HepG2 (cell line): Measurements from ENCODE around the gene YIPF1. TPM values are rescaled to one million over a fixed set of nuclear protein-coding genes. Genes with fewer than 3 reads are reported as not detected.
A peak's percentile ranks its signal among the peaks of the same experiment; 100 is the strongest.

Experiments used
- ESRRA ChIP-seq: sonication (generic); formaldehyde crosslinking; IDR thresholded peaks from 2 replicates; pipeline ENCODE4 v1.5.1; 2020; ENCODE audit warnings: mild to moderate bottlenecking, low read depth, missing genetic modification reagents
- GABPA ChIP-seq, 2 experiments: IDR thresholded peaks; 2 replicates each; pipeline ENCODE4 v1.6.1; 2011 to 2016; ENCODE audit warnings: low read depth in 2 of 2, low read length in 1 of 2, missing biosample characterization in 1 of 2, missing genetic modification characterization in 1 of 2
- HOXA5 ChIP-seq: sonication (generic); formaldehyde crosslinking; IDR thresholded peaks from 2 replicates; pipeline ENCODE4 v1.4.0; 2020; ENCODE audit warnings: missing genetic modification reagents
- KAT8 ChIP-seq: IDR thresholded peaks from 2 replicates; pipeline ENCODE4 v1.6.1; 2016; ENCODE audit warnings: missing genetic modification reagents, missing compliant biosample characterization
- PCBP1 ChIP-seq: fragments of 200-400 bp; formaldehyde crosslinking; IDR thresholded peaks from 2 replicates; pipeline ENCODE4 v1.6.1; 2017; ENCODE audit warnings: mild to moderate bottlenecking, low read depth, low read length, borderline replicate concordance
- PLRG1 ChIP-seq: fragments of 450-650 bp; conservative IDR thresholded peaks from 2 replicates; pipeline ENCODE4 v1.6.1; 2016
- RBAK ChIP-seq: sonication (generic); formaldehyde crosslinking; IDR thresholded peaks from 2 replicates; pipeline ENCODE4 v1.5.1; 2020; ENCODE audit warnings: mild to moderate bottlenecking, missing genetic modification reagents
- SOX13 ChIP-seq, 3 experiments: fragments of 450-650 bp in 1 of 3; sonication (generic) in 1 of 3; formaldehyde crosslinking in 1 of 3; IDR thresholded peaks in 2 of 3; conservative IDR thresholded peaks in 1 of 3; 2 replicates each; pipeline versions ENCODE4 v1.5.0 to v1.6.1; 2016 to 2020; ENCODE audit warnings: antibody characterized with exemption in 1 of 3, mild to moderate bottlenecking in 1 of 3, missing compliant biosample characterization in 1 of 3, missing genetic modification reagents in 1 of 3, moderate library complexity in 1 of 3
- SP2 ChIP-seq: sonication (generic); formaldehyde crosslinking; IDR thresholded peaks from 2 replicates; pipeline ENCODE4 v1.5.1; 2020; ENCODE audit warnings: mild to moderate bottlenecking, missing genetic modification reagents
- THRA ChIP-seq: sonication (generic); formaldehyde crosslinking; IDR thresholded peaks from 2 replicates; pipeline ENCODE4 v1.4.0; 2020; ENCODE audit warnings: missing genetic modification reagents, borderline replicate concordance
- ZMYM4 ChIP-seq: sonication (generic); formaldehyde crosslinking; IDR thresholded peaks from 2 replicates; pipeline ENCODE4 v1.8.1; 2023; ENCODE audit warnings: mild to moderate bottlenecking, missing genetic modification reagents
- ZNF30 ChIP-seq: sonication (generic); formaldehyde crosslinking; IDR thresholded peaks from 2 replicates; pipeline ENCODE4 v1.5.0; 2020; ENCODE audit warnings: mild to moderate bottlenecking, missing genetic modification reagents
- ZNF574 ChIP-seq: sonication (generic); formaldehyde crosslinking; IDR thresholded peaks from 2 replicates; pipeline ENCODE4 v1.4.0; 2020; ENCODE audit warnings: missing genetic modification reagents
- polyA plus RNA-seq, 8 experiments: library from polyadenylated mRNA; depleted of rRNA in 3 of 8; stranded (reverse) in 7 of 8; unstranded in 1 of 8; fragments of >200 nt; fragmentation: Illumina TruSeq in 4 of 8; extraction: Trizol in 4 of 8; gene quantifications; 2 replicates each; pipeline versions ENCODE4 v1.2.1 to v1.2.3, GENCODE V29; 2011 to 2016; ENCODE audit warnings: low read depth in 4 of 8, missing spikeins in 1 of 8, mixed read lengths in 1 of 8; ENCODE audit not compliant: insufficient read depth in 1 of 8
- total RNA-seq, 5 experiments: library from RNA; depleted of rRNA; stranded (reverse); fragments of >200 nt; fragmentation: Illumina TruSeq; extraction: Trizol; gene quantifications; 2 replicates each; pipeline ENCODE4 v1.2.3, GENCODE V29; 2016; ENCODE audit warnings: low read depth in 1 of 5

The YIPF1 gene
- total and polyA plus RNA-seq, 2 of the 13 experiments (the other 11 are each of a cell fraction or from before 2014, with no cell fraction given) = 21.1 to 31.9 TPM

GRCh38 chr1:53811414-53811851 is 78.2 kb downstream of the YIPF1 start (continued):
- TF ChIP-seq ZNF574 (CRISPR knock-in tag) (peak; percentile 92), KAT8 (no peak), SOX13 (IDR thresholded peaks at IDR 0.05) (no peak), SOX13 (CRISPR knock-in tag; conservative IDR thresholded peaks at IDR 0.05 in 1 of 2, IDR thresholded peaks at IDR 0.05 in 1 of 2) (no peak), PLRG1 (no peak), ZNF30 (CRISPR knock-in tag) (no peak), RBAK (CRISPR knock-in tag) (no peak), ESRRA (CRISPR knock-in tag) (no peak), PCBP1 (no peak), SP2 (CRISPR knock-in tag) (no peak), HOXA5 (CRISPR knock-in tag) (no peak), THRA (CRISPR knock-in tag) (no peak), ZMYM4 (CRISPR knock-in tag) (0 out of 2 replicates have a peak, but pooled peaks have one; percentile 32), GABPA (IDR thresholded peaks at IDR 0.05; ENCODE audit: low read depth, low read length) (no peak), GABPA (CRISPR knock-in tag; IDR thresholded peaks at IDR 0.05; ENCODE audit: low read depth) (no peak)
